Thyroid gland (tissue), 4 donors: ENCODE measurements around the gene WNK1.

ENCODE experiments used
- CTCF ChIP-seq, 6 experiments: fragments of 200-600 bp in 3 of 6; fragments of 450-650 bp in 3 of 6; sonication (generic) in 3 of 6; IDR thresholded peaks; one replicate each; pipeline ENCODE4 v1.5.1; 2016 to 2019; ENCODE audit warnings: antibody characterized with exemption in 6 of 6, mild to moderate bottlenecking in 2 of 6, inconsistent platforms in 1 of 6, moderate library complexity in 1 of 6
- POLR2A ChIP-seq, 2 donors: fragments of 450-650 bp; IDR thresholded peaks; one replicate each; pipeline ENCODE4 v1.6.1; 2017; ENCODE audit warnings: antibody characterized with exemption in 2 of 2, mild to moderate bottlenecking in 2 of 2, moderate library complexity in 1 of 2

GRCh38 chr12:946631-947030 is 194.3 kb downstream of the WNK1 start:
- TF ChIP-seq CTCF (IDR thresholded peaks at IDR 0.05) (no peak), POLR2A (IDR thresholded peaks at IDR 0.05) (no peak)
